ENCODE results near the gene UBALD2.
"Not testable (repeated sequence)": the region's sequence is repeated elsewhere in the genome, so short reads cannot be mapped to it uniquely, and the experiment has no call there.

The UBALD2 gene

DNA sequence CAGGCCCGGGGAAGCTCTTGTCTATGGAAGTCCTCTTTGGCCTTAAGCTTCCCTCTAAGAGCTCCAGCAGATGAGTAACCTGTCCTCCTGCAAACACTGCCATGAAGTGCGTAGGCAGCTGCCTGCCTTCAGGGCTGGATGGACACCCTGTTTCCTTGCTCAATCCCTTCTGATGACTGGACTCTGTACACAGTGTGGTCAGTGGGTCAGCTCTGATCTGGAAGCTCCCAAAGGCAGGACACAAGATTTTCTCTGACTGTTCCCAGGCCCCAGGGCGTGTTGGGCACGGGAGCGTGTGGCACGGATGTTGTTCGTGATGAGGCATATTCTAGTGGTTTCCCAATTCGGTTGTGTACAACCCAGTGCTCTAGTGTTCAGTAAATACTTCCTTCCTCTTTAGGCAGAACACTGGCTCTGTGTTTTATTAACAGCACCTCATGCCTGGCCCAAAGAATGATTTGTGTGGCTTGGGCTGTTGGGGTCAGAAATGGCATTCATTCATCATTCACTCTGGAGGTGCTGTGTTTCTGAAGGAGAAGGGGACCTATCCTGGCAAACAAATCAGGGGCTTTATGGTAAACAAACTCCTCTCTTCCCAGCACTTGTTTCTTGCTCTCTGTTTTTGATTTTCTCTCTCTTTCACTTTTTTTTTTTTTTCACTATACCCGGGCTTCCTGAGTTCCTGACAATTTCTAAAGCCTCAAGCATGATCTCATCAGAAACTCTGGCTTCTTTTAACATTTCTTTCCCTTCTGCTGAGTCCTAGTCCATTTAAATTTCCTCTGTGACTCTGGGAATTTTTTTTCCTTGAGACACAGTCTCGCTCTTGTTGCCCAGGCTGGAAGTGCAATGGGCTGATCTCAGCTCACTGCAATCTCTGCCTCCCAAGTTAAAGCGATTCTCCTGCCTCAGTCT is 12.9 kb upstream of the UBALD2 start:
- H3K4me1 Mint-ChIP-seq = peaks cover 30 to 43% of the 10 kb centered on the region in 2 donors
- peaks cover 0 to 3% of the 10 kb centered on the region in 2 donors for H3K36me3 Mint-ChIP-seq
- H3K4me3 Mint-ChIP-seq = peak overlapping the region; percentile 64 to 70
- H3K27ac Mint-ChIP-seq = peak overlapping the region; percentile 92
- peaks cover 0 to 1% of the 10 kb centered on the region in 2 donors for H3K9me3 Mint-ChIP-seq
- DNase-seq = peak; percentile 36
- no peaks in the 10 kb centered on the region for H3K27me3 Mint-ChIP-seq
- ATAC-seq (replicated peaks) = peak; percentile 98

DNA sequence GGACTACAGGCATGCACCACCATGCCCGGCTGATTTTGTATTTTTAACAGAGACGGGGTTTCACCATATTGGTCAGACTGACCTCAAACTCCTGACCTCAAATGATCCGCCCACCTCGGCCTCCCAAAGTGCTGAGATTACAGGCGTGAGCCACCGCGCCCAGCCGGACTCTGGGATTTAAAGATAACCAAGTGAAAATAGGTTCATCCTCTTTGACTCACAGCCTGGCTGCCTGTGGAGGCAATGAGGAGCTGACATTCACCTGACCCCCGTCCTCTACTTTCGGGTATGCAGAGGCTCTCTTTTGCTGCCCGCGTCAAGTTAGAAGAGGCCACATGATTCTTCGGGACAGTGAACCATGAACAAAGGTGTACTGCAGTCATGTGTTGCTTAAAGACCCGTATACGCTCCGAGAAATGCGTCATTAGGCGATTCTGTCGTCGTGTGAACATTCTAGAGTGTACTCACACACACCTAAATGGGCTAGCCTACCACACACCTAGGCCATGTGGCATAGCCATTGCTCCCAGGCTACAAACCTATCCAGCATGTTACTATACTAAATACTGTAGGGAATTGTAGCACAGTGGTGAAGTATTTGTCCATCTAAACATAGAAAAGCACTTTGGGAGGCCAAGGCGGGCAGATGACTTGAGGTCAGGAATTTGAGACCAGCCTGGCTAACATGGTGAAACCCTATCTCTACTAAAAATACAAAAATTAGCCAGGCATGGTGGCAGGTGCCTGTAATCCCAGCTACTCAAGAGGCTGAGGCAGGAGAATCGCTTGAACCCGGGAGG is 12.0 kb upstream of the UBALD2 start:
- ATAC-seq (replicated peaks) = peak in 1 of 2 donors; percentile 33
- Mint-ChIP-seq H3K27ac (peak overlapping the region; percentile 92), H3K4me1 (peaks cover 25 to 36% of the 10 kb centered on the region in 2 donors), H3K4me3 (peak overlapping the region; percentile 64 to 70)
- H3K9me3 Mint-ChIP-seq, DNase-seq, H3K27me3 Mint-ChIP-seq, H3K36me3 Mint-ChIP-seq: not testable (repeated sequence)

DNA sequence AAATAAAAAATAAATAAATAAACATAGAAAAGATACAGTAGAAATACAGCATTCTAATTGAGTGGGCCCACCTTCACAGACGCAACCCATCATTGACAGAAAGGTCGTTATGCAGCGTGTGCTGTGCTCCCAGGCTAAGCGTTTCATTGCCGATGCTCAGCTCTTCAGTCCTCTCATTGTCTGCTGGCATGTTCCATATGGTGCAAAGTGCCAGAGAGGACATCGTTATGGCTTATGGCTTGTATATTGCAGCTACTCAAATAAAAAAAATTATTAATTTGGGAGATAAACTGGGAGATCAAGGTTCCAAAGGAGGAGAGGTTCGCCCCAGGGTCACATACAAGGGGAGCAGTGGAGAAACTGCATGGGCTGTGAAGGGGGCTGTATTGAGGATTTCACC is 11.3 kb upstream of the UBALD2 start:
- no peak overlapping the region for H3K27ac Mint-ChIP-seq
- H3K4me1 Mint-ChIP-seq = peaks cover 23 to 31% of the 10 kb centered on the region in 2 donors
- peaks cover 0 to 3% of the 10 kb centered on the region in 2 donors for H3K36me3 Mint-ChIP-seq

GRCh38 chr17:76254275-76254674 is 10.9 kb upstream of the UBALD2 start:
- Mint-ChIP-seq H3K27me3 (no peaks in the 10 kb centered on the region), H3K4me3 (no peak overlapping the region), H3K36me3 (peaks cover 0 to 3% of the 10 kb centered on the region in 2 donors), H3K9me3 (peaks cover 0 to 1% of the 10 kb centered on the region in 2 donors), H3K27ac (no peak overlapping the region), H3K4me1 (peaks cover 23 to 31% of the 10 kb centered on the region in 2 donors)
- no peak for ATAC-seq (replicated peaks)
- DNase-seq = no peak

More for the DNA sequence above, 11.3 kb upstream of the UBALD2 start:
- ATAC-seq (replicated peaks) = no peak
- Mint-ChIP-seq H3K9me3 (peaks cover 0 to 1% of the 10 kb centered on the region in 2 donors), H3K4me3 (no peak overlapping the region), H3K27me3 (no peaks in the 10 kb centered on the region)
- no peak for DNase-seq

DNA sequence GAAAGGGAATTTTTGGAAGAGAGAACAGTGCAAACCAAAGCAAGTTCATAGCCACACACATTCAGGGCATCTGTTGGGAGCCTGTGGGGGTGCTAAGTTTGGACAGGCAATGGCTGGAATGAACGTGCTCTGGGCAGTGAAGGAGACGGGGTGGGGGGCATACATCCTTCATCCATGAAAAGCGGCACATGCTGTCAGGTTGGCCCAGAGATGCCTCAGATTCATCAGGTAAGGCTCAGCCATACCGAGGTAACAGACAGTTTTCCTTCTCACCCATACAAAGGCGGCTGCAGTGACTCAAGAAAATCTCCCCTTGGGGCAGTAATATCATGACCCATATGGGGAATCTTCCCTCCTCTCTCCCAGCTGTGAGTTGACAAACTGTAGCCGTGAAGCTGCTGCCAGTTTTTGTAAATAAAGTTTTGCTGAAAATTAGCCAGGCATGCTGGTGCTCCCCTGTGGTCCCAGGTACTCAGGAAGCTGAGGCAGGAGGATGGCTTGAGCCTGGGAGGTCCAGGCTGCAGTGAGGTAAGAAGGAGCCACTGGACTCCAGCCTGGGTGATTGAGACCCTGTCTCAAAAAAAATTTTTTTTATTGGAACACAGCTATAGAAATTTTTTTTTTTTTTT is 9.2 kb upstream of the UBALD2 start:
- H3K4me1 Mint-ChIP-seq = peaks cover 33 to 43% of the 10 kb centered on the region in 2 donors
- no peak for DNase-seq
- H3K27me3 Mint-ChIP-seq = no peaks in the 10 kb centered on the region
- H3K27ac Mint-ChIP-seq = no peak overlapping the region
- no peak overlapping the region for H3K4me3 Mint-ChIP-seq
- peaks cover 0 to 3% of the 10 kb centered on the region in 2 donors for H3K36me3 Mint-ChIP-seq
- no peak for ATAC-seq (replicated peaks)
- peaks cover 0 to 1% of the 10 kb centered on the region in 2 donors for H3K9me3 Mint-ChIP-seq

DNA sequence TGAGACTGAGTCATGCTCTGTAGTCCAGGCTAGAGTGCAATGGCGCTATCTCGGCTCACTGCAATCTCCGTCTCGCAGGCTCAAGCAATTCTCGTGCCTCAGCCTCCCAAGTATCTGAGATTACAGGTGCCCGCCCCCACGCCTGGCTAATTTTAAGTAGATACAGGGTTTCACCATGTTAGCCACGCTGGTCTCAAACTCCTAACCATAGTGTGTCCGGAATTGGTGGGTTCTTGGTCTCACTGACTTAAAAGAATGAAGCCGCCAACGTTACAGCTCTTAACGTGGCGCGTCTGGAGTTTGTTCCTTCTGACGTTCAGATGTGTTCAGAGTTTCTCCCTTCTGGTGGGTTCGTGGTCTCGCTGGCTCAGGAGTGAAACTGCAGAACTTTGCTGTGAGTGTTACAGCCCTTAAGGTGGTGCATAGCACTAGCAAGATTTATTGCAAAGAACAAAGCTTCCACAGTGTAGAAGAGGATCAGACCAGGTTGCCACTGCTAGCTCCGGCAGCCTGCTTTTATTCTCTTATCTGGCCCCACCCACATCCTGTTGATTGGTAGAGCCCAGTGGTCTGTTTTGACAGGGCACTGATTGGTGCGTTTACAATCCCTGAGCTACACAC is 8.6 kb upstream of the UBALD2 start:
- H3K27ac Mint-ChIP-seq; H3K36me3 Mint-ChIP-seq; H3K27me3 Mint-ChIP-seq; ATAC-seq (replicated peaks); DNase-seq; H3K4me3 Mint-ChIP-seq; H3K9me3 Mint-ChIP-seq: not testable (repeated sequence)
- H3K4me1 Mint-ChIP-seq = peaks cover 35 to 44% of the 10 kb centered on the region in 2 donors

DNA sequence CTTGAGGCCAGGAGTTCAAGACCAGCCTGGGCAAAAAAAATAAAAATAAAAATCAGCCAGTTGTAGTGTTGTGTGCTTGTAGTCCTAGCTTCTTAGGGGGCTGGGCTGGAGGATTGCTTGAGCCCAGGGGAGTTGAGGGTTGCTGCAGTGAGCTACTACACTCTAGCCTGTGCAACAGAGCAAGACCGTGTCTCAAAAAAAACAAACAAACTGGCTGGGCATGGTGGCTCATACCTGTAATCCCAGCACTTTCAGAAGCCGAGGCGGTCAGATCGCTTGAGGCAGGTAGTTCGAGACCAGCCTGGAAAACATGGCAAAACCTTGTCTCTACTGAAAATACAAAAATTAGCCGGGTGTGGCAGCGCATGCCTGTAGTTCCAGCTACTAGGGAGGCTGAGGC is 4.9 kb upstream of the UBALD2 start:
- H3K27me3 Mint-ChIP-seq = no peaks in the 10 kb centered on the region
- H3K4me1 Mint-ChIP-seq = peaks cover 44 to 56% of the 10 kb centered on the region in 2 donors
- ATAC-seq (replicated peaks) = no peak
- peaks cover 0 to 3% of the 10 kb centered on the region in 2 donors for H3K36me3 Mint-ChIP-seq
- H3K27ac Mint-ChIP-seq = no peak overlapping the region
- no peak for DNase-seq
- no peak overlapping the region for H3K4me3 Mint-ChIP-seq
- H3K9me3 Mint-ChIP-seq = no peaks in the 10 kb centered on the region

- Mint-ChIP-seq H3K27ac (no peak overlapping the region), H3K36me3 (peaks cover under 1 to 3% of the 10 kb centered on the region in 2 donors), H3K4me1 (peaks cover 40 to 56% of the 10 kb centered on the region in 2 donors), H3K27me3 (no peaks in the 10 kb centered on the region), H3K4me3 (no peak overlapping the region), H3K9me3 (no peaks in the 10 kb centered on the region)
- DNase-seq (no peak), ATAC-seq (replicated peaks) (no peak)
These were observed 4.5 kb upstream of the UBALD2 start for GRCh38 chr17:76260669-76261068.

DNA sequence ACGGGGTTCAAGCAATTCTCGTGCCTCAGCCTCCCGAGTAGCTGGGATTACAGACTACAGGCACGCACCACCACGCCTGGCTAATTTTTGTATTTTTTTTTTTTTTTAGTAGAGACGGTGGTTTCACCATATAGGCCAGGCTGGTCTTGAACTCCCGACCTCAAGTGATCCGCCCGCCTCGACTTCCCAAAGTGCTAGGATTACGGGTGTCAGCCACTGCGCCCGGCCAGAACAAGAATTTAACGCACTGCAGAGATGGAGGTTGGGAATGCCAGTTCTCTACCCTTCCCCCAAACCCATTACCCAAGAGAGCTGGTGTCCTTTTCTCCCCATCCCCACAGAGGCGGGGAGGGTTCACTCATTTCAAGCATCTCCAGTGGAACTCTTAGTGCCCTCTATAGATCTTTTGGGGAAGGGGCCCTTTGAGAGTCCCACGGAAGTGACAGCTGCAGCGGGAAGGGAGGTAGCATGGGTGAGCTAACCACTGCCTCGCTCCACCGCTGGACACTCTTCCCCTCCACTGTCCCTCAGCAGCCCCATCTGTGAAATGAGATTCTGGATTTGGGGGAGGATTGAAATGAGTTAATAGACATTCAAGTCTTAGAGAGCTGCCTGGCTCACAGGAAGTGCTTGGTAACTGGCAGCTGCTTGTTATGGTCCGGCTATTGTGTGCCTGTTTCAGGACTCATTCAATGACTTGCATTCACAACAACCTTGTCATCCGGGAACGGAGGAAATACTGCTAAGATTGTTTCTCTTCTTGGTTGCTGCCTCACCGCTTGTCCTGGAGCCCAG is 3.5 kb upstream of the UBALD2 start:
- Mint-ChIP-seq H3K9me3 (no peaks in the 10 kb centered on the region), H3K27ac (peak overlapping the region; percentile 96), H3K36me3 (peaks cover 10% of the 10 kb centered on the region in 2 donors), H3K4me3 (peak overlapping the region; percentile 31 to 74), H3K27me3 (no peaks in the 10 kb centered on the region), H3K4me1 (peaks cover 38 to 53% of the 10 kb centered on the region in 2 donors)
- ATAC-seq (replicated peaks) (no peak), DNase-seq (no peak)

DNA sequence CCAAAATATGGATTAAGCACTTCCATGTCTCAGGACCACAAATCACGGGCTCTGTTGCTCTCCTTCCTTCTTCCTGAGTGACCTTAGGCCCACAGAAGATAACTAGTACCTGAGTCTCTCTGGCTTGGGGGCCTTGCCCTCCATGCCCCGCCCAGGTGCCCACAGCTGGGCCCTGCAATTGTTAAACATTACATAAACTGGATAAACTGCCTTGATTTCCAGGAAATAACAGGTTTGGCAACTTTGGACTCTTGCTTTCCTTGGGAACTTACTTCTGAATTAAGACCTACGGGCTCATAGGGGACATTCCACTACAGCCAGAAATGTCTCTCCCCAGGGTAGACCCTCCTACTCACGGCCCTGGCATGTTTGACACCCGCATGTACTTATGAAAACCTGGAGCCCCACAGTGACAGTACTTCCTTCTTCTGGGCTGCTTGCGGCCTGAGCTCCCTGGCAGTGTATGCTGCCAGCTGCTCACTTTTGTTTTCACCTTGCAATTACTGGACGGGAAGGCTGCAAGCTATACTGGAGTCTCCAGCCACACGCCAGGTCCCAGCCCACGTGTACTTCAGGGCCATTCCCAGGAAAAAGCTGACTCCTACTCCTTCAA is 2.3 kb upstream of the UBALD2 start:
- H3K27me3 Mint-ChIP-seq = no peaks in the 10 kb centered on the region
- peak overlapping the region; percentile 96 for H3K27ac Mint-ChIP-seq
- peaks cover 15 to 18% of the 10 kb centered on the region in 2 donors for H3K36me3 Mint-ChIP-seq
- DNase-seq = peak; percentile 67
- no peaks in the 10 kb centered on the region for H3K9me3 Mint-ChIP-seq
- peak; percentile 35 to 38 for ATAC-seq (replicated peaks)
- H3K4me1 Mint-ChIP-seq = peaks cover 38 to 61% of the 10 kb centered on the region in 2 donors
- H3K4me3 Mint-ChIP-seq = peak overlapping the region; percentile 73 to 74

- Mint-ChIP-seq H3K4me3 (peak overlapping the region; percentile 5 to 77), H3K36me3 (peaks cover 22 to 26% of the 10 kb centered on the region in 2 donors), H3K9me3 (no peaks in the 10 kb centered on the region), H3K4me1 (peaks cover 42 to 72% of the 10 kb centered on the region in 2 donors), H3K27ac (peak overlapping the region; percentile 96), H3K27me3 (no peaks in the 10 kb centered on the region)
- no peak for ATAC-seq (replicated peaks)
- no peak for DNase-seq
These were observed 1.3 kb upstream of the UBALD2 start for GRCh38 chr17:76263896-76264295.

DNA sequence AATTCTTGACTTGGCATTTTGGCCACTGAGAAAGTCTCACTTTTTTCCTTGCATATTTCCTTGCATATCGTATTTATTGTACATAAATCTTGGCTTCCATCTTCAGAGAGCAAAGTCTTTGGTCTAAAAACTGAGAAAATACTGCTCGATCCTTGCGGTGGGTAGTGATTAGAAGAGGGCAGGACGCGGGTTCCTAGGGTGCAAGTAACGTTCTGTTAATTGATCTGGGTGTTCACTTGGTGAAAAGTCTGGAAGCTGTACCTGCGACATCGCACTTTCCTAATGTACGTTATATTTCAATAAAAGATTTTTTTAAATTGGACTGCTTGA is 758 bp upstream of the UBALD2 start:
- H3K36me3 Mint-ChIP-seq = peaks cover 26 to 31% of the 10 kb centered on the region in 2 donors
- H3K9me3 Mint-ChIP-seq = no peaks in the 10 kb centered on the region
- peak overlapping the region; percentile 34 to 77 for H3K4me3 Mint-ChIP-seq
- DNase-seq (no peak), ATAC-seq (replicated peaks) (no peak)
- peaks cover 46 to 76% of the 10 kb centered on the region in 2 donors for H3K4me1 Mint-ChIP-seq
- no peaks in the 10 kb centered on the region for H3K27me3 Mint-ChIP-seq
- peak overlapping the region; percentile 96 for H3K27ac Mint-ChIP-seq
